ENCODE results near the gene TASOR2. TPM values are rescaled to one million over a fixed set of nuclear protein-coding genes. Genes with fewer than 3 reads are reported as not detected.
A peak's percentile ranks its signal among the peaks of the same experiment; 100 is the strongest.

The TASOR2 gene
- total and polyA plus RNA-seq, 8 donors = 10.7 to 36.9 (median 29.3) TPM

- DNase-seq (peak in 5 of 6 donors; percentile 27 to 68 (median 36)), FAIRE-seq (no peak), ATAC-seq (peak; percentile 71 to 94 (median 84))
- TF ChIP-seq, protein P1, sequence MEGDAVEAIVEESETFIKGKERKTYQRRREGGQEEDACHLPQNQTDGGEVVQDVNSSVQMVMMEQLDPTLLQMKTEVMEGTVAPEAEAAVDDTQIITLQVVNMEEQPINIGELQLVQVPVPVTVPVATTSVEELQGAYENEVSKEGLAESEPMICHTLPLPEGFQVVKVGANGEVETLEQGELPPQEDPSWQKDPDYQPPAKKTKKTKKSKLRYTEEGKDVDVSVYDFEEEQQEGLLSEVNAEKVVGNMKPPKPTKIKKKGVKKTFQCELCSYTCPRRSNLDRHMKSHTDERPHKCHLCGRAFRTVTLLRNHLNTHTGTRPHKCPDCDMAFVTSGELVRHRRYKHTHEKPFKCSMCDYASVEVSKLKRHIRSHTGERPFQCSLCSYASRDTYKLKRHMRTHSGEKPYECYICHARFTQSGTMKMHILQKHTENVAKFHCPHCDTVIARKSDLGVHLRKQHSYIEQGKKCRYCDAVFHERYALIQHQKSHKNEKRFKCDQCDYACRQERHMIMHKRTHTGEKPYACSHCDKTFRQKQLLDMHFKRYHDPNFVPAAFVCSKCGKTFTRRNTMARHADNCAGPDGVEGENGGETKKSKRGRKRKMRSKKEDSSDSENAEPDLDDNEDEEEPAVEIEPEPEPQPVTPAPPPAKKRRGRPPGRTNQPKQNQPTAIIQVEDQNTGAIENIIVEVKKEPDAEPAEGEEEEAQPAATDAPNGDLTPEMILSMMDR (IDR thresholded peaks at IDR 0.05) = no peak
- no peaks in the 10 kb centered on the region for H3K27me3 ChIP-seq
- no peaks in the 10 kb centered on the region for H3K9me3 ChIP-seq
- peak overlapping the region in 1 of 4 donors; percentile 35 for H3K27ac ChIP-seq
- WGBS, 2 donors = 28 to 36% methylated on average over 49 of the region's 49 CpGs
- intact Hi-C loops (cut with DNase I) = no loop called here
- no peaks in the 10 kb centered on the region for H3K36me3 ChIP-seq
- peaks cover 6 to 17% (median 9%) of the 10 kb centered on the region in 3 donors for H3K4me1 ChIP-seq
- H3K4me3 ChIP-seq = peak overlapping the region in 3 of 4 donors; percentile 9 to 37 (median 26)
Measured at GRCh38 chr10:5692461-5693358, 8.1 kb downstream of the TASOR2 start.

DNA sequence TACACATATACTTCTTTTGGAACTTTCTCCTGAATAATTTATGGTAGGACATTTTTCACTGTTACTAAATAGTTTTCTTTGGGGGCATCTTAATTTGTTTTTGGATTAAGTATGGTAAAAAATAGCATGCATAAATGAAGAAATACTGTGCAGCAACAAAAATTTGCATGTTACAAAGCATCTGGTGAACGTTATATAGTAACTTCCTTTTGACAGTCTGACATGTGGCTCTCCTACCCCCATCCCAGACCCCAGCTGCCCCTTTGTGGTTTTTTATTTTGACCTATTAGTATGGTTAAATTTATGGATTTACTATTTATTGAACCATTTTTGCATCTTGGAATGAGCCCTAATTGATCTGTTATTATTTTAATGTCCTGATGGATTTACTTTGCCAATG, 9.9 kb downstream of the TASOR2 start:
- 69 to 74% methylated on average over 1 of the region's 1 CpG for WGBS, 2 donors
- TF ChIP-seq, protein P1 (IDR thresholded peaks at IDR 0.05) = no peak
- no peaks in the 10 kb centered on the region for H3K36me3 ChIP-seq
- no peak overlapping the region for H3K27ac ChIP-seq
- peaks cover 12 to 19% (median 15%) of the 10 kb centered on the region in 3 donors for H3K4me1 ChIP-seq
- ATAC-seq = no peak
- H3K4me3 ChIP-seq = no peak overlapping the region
- no peak for DNase-seq
- no peaks in the 10 kb centered on the region for H3K27me3 ChIP-seq
- H3K9me3 ChIP-seq = no peaks in the 10 kb centered on the region
- intact Hi-C loops (cut with DNase I) = no loop called here
- no peak for FAIRE-seq

GRCh38 chr10:5697342-5697741, 12.7 kb downstream of the TASOR2 start:
- H3K9me3 ChIP-seq = no peaks in the 10 kb centered on the region
- ATAC-seq (no peak), DNase-seq (no peak), FAIRE-seq (no peak)
- intact Hi-C loops (cut with DNase I) = no loop called here
- TF ChIP-seq, protein P1 (IDR thresholded peaks at IDR 0.05) = no peak
- H3K27ac ChIP-seq = no peak overlapping the region
- WGBS, 2 donors = 89 to 90% methylated on average over 2 of the region's 2 CpGs
- no peaks in the 10 kb centered on the region for H3K27me3 ChIP-seq
- H3K36me3 ChIP-seq = no peaks in the 10 kb centered on the region
- peaks cover 12 to 19% (median 15%) of the 10 kb centered on the region in 3 donors for H3K4me1 ChIP-seq
- no peak overlapping the region for H3K4me3 ChIP-seq

DNA sequence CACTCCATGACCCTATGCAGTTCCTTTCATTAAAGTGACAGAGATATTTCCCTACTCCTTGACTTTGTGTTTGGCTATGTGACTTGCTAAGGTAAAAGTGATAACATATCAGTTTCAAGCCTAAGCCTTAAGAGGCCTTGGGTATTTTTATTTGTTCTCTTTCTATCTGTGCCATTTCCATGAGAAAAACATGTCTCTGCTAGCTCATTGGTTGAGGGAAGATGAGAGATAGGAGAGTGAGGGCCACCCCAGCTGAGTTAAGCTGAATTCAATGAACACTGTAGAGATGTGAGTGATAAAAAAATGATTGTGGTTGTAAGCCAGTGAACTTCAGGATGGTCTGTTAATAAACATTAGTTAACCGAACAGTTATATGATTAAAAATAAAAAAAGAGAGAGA, 13.4 kb downstream of the TASOR2 start:
- FAIRE-seq = no peak
- H3K4me1 ChIP-seq = peaks cover 12 to 19% (median 15%) of the 10 kb centered on the region in 3 donors
- 91 to 97% methylated on average over 1 of the region's 1 CpG for WGBS, 2 donors
- no peaks in the 10 kb centered on the region for H3K9me3 ChIP-seq
- no peak overlapping the region for H3K27ac ChIP-seq
- ATAC-seq = peak in 1 of 4 donors; percentile 21
- TF ChIP-seq, protein P1 (IDR thresholded peaks at IDR 0.05) = no peak
- H3K27me3 ChIP-seq = no peaks in the 10 kb centered on the region
- DNase-seq = no peak
- H3K36me3 ChIP-seq = no peaks in the 10 kb centered on the region
- intact Hi-C loops (cut with DNase I) = no loop called here
- no peak overlapping the region for H3K4me3 ChIP-seq

- ATAC-seq (no peak), FAIRE-seq (no peak), DNase-seq (no peak)
- intact Hi-C loops (cut with DNase I) = no loop called here
- Histone ChIP-seq H3K4me1 (peaks cover 0 to 11% (median 0%) of the 10 kb centered on the region in 3 donors), H3K9me3 (no peaks in the 10 kb centered on the region), H3K27me3 (no peaks in the 10 kb centered on the region), H3K4me3 (no peak overlapping the region), H3K36me3 (no peaks in the 10 kb centered on the region), H3K27ac (no peak overlapping the region)
- TF ChIP-seq, protein P1 (IDR thresholded peaks at IDR 0.05) = no peak
Measured at GRCh38 chr10:5708356-5708755, 23.7 kb downstream of the TASOR2 start.
